ENCODE data around the gene ECHDC1. TPM values are rescaled to one million over a fixed set of nuclear protein-coding genes. Genes with fewer than 3 reads are reported as not detected.

ECHDC1 gene
- total and polyA plus RNA-seq, 2 experiments from 2014 or later = 60.8 to 75.6 TPM

- peaks cover 18% of the 10 kb centered on the region for H3F3A ChIP-seq (ENCODE audit: insufficient read depth)
- H3K9me2 ChIP-seq (ENCODE audit: insufficient read depth) = no peaks in the 10 kb centered on the region
- H3K79me2 ChIP-seq (ENCODE audit: insufficient read depth) = peaks cover 90% of the 10 kb centered on the region
- in situ Hi-C loops (cut with MboI) = no loop called here
- H3K36me3 ChIP-seq (ENCODE audit: low read depth) = no peaks in the 10 kb centered on the region
- H3K4me3 ChIP-seq = peak overlapping the region; percentile 96
- H3K9ac ChIP-seq = peak overlapping the region; percentile 92
- no peaks in the 10 kb centered on the region for H3K27me3 ChIP-seq (replicated peaks; ENCODE audit: insufficient read depth)
- H2AFZ ChIP-seq = peak overlapping the region; percentile 99
- TF ChIP-seq EZH2phosphoT487 (IDR thresholded peaks at IDR 0.05; ENCODE audit: insufficient read depth, low read depth) (no peak), EZH2 (IDR thresholded peaks at IDR 0.05; ENCODE audit: insufficient read depth, poor library complexity, severe bottlenecking) (no peak)
- WGBS, 2 experiments (ENCODE audit: low coverage in 1 of 2, low lambda C conversion rate in 2 of 2, missing lambda C conversion rate in 2 of 2) = 7 to 11% methylated on average over 24 of the region's 24 CpGs
- H3K4me2 ChIP-seq (ENCODE audit: unreplicated experiment) = peak overlapping the region; percentile 97
- no peaks in the 10 kb centered on the region for H3K9me3 ChIP-seq (ENCODE audit: low read depth)
- H3K4me1 ChIP-seq (ENCODE audit: insufficient read depth) = peaks cover 28% of the 10 kb centered on the region
- peak; percentile 63 for DNase-seq
- H4K20me1 ChIP-seq (ENCODE audit: insufficient read depth) = no peaks in the 10 kb centered on the region
- H3K27ac ChIP-seq = peak overlapping the region; percentile 78
Observed at GRCh38 chr6:127343809-127344659, 625 bp upstream of the ECHDC1 start.

GRCh38 chr6:127342296-127342945 lies 988 bp downstream of the ECHDC1 start:
- H3K4me3 ChIP-seq = peak overlapping the region; percentile 96
- H3K27ac ChIP-seq = peak overlapping the region; percentile 78
- peak overlapping the region; percentile 92 for H3K9ac ChIP-seq
- no peaks in the 10 kb centered on the region for H3K36me3 ChIP-seq (ENCODE audit: low read depth)
- peaks cover 18% of the 10 kb centered on the region for H3F3A ChIP-seq (ENCODE audit: insufficient read depth)
- H3K79me2 ChIP-seq (ENCODE audit: insufficient read depth) = peaks cover 95% of the 10 kb centered on the region
- H2AFZ ChIP-seq = peak overlapping the region; percentile 99
- peak; percentile 63 for DNase-seq
- peak overlapping the region; percentile 97 for H3K4me2 ChIP-seq (ENCODE audit: unreplicated experiment)
- no peaks in the 10 kb centered on the region for H3K9me2 ChIP-seq (ENCODE audit: insufficient read depth)
- no peaks in the 10 kb centered on the region for H3K27me3 ChIP-seq (replicated peaks; ENCODE audit: insufficient read depth)
- TF ChIP-seq EZH2 (IDR thresholded peaks at IDR 0.05; ENCODE audit: insufficient read depth, poor library complexity, severe bottlenecking) = no peak
- no peak for TF ChIP-seq EZH2phosphoT487 (IDR thresholded peaks at IDR 0.05; ENCODE audit: insufficient read depth, low read depth)
- in situ Hi-C loops (cut with MboI) = no loop called here
- H3K4me1 ChIP-seq (ENCODE audit: insufficient read depth) = peaks cover 37% of the 10 kb centered on the region
- no peaks in the 10 kb centered on the region for H4K20me1 ChIP-seq (ENCODE audit: insufficient read depth)
- 1 to 2% methylated on average over 10 of the region's 10 CpGs for WGBS, 2 experiments (ENCODE audit: low coverage in 1 of 2, low lambda C conversion rate in 2 of 2, missing lambda C conversion rate in 2 of 2)
- no peaks in the 10 kb centered on the region for H3K9me3 ChIP-seq (ENCODE audit: low read depth)

GRCh38 chr6:127341471-127342202 lies 1.8 kb downstream of the ECHDC1 start:
- Histone ChIP-seq H3K4me2 (ENCODE audit: unreplicated experiment) (peak overlapping the region; percentile 97), H3K27ac (peak overlapping the region; percentile 78; the same call in 1 of the 2 replicates), H4K20me1 (ENCODE audit: insufficient read depth) (no peaks in the 10 kb centered on the region), H3K9ac (peak overlapping the region; percentile 92), H3F3A (ENCODE audit: insufficient read depth) (peaks cover 16% of the 10 kb centered on the region), H3K9me3 (ENCODE audit: low read depth) (no peaks in the 10 kb centered on the region), H3K9me2 (ENCODE audit: insufficient read depth) (no peaks in the 10 kb centered on the region), H3K36me3 (ENCODE audit: low read depth) (no peaks in the 10 kb centered on the region), H3K79me2 (ENCODE audit: insufficient read depth) (peaks cover 95% of the 10 kb centered on the region), H3K27me3 (replicated peaks; ENCODE audit: insufficient read depth) (no peaks in the 10 kb centered on the region), H3K4me3 (peak overlapping the region; percentile 96), H3K4me1 (ENCODE audit: insufficient read depth) (peaks cover 37% of the 10 kb centered on the region), H2AFZ (peak overlapping the region; percentile 99; the same call in 1 of the 2 replicates)
- TF ChIP-seq EZH2 (IDR thresholded peaks at IDR 0.05; ENCODE audit: insufficient read depth, poor library complexity, severe bottlenecking) (no peak), EZH2phosphoT487 (IDR thresholded peaks at IDR 0.05; ENCODE audit: insufficient read depth, low read depth) (no peak)
- WGBS, 2 experiments (ENCODE audit: low coverage in 1 of 2, low lambda C conversion rate in 2 of 2, missing lambda C conversion rate in 2 of 2) = 80 to 82% methylated on average over 9 of the region's 9 CpGs
- in situ Hi-C loops (cut with MboI) = no loop called here
- DNase-seq = no peak

- in situ Hi-C loops (cut with MboI) = no loop called here
- no peak overlapping the region for H2AFZ ChIP-seq
- H4K20me1 ChIP-seq (ENCODE audit: insufficient read depth) = no peaks in the 10 kb centered on the region
- H3K9me3 ChIP-seq (ENCODE audit: low read depth) = no peaks in the 10 kb centered on the region
- H3K4me3 ChIP-seq = no peak overlapping the region
- TF ChIP-seq EZH2phosphoT487 (IDR thresholded peaks at IDR 0.05; ENCODE audit: insufficient read depth, low read depth) = no peak
- TF ChIP-seq EZH2 (IDR thresholded peaks at IDR 0.05; ENCODE audit: insufficient read depth, poor library complexity, severe bottlenecking) = no peak
- H3K27ac ChIP-seq = no peak overlapping the region
- no peak for DNase-seq
- no peak overlapping the region for H3K4me2 ChIP-seq (ENCODE audit: unreplicated experiment)
- H3K79me2 ChIP-seq (ENCODE audit: insufficient read depth) = peaks cover 95% of the 10 kb centered on the region
- H3F3A ChIP-seq (ENCODE audit: insufficient read depth) = peaks cover 13% of the 10 kb centered on the region
- H3K9ac ChIP-seq = no peak overlapping the region
- no peaks in the 10 kb centered on the region for H3K9me2 ChIP-seq (ENCODE audit: insufficient read depth)
- no peaks in the 10 kb centered on the region for H3K36me3 ChIP-seq (ENCODE audit: low read depth)
- peaks cover 37% of the 10 kb centered on the region for H3K4me1 ChIP-seq (ENCODE audit: insufficient read depth)
- H3K27me3 ChIP-seq (replicated peaks; ENCODE audit: insufficient read depth) = no peaks in the 10 kb centered on the region
Observed at GRCh38 chr6:127340171-127340570, 3.2 kb downstream of the ECHDC1 start.

Data from GM23248 (cell line).